H9 (cell line): ENCODE data around the gene ROR1. TPM values are rescaled to one million over a fixed set of nuclear protein-coding genes. Genes with fewer than 3 reads are reported as not detected.

ENCODE experiments used
- DNase-seq: peaks from one replicate; pipeline ENCODE4 v3.0.0-alpha.2; 2017
- H2AFZ ChIP-seq: one replicate; pipeline ENCODE4 v1.6.1; 2013; ENCODE audit warnings: mild to moderate bottlenecking, low read length, control low read depth, moderate library complexity
- H2AK5ac ChIP-seq: 2 replicates; pipeline ENCODE4 v1.6.1; 2013; ENCODE audit warnings: low read length, control low read depth, mixed read lengths; ENCODE audit not compliant: insufficient read length
- H2BK120ac ChIP-seq: one replicate; pipeline ENCODE4 v1.6.1; 2013; ENCODE audit warnings: low read depth, mild to moderate bottlenecking, low read length, control low read depth, inconsistent platforms; ENCODE audit not compliant: poor library complexity, severe bottlenecking
- H2BK12ac ChIP-seq: 2 replicates; pipeline ENCODE4 v1.6.1; 2013; ENCODE audit warnings: low read length, control low read depth, mixed read lengths, low read depth; ENCODE audit not compliant: insufficient read length
- H2BK15ac ChIP-seq: 2 replicates; pipeline ENCODE4 v1.6.1; 2013; ENCODE audit warnings: low read depth, low read length, control low read depth
- H2BK20ac ChIP-seq: one replicate; pipeline ENCODE4 v1.6.1; 2013; ENCODE audit warnings: low read depth, mild to moderate bottlenecking, low read length, control low read depth, inconsistent platforms; ENCODE audit not compliant: poor library complexity, severe bottlenecking
- H2BK5ac ChIP-seq: 2 replicates; pipeline ENCODE4 v1.6.1; 2013; ENCODE audit warnings: low read length, control low read depth, mixed read lengths; ENCODE audit not compliant: insufficient read length
- H3K14ac ChIP-seq: 2 replicates; pipeline ENCODE4 v1.6.1; 2013; ENCODE audit warnings: low read length, control low read depth; ENCODE audit not compliant: insufficient read depth
- H3K18ac ChIP-seq: 2 replicates; pipeline ENCODE4 v1.6.1; 2013; ENCODE audit warnings: low read depth, mild to moderate bottlenecking, mixed read lengths, low read length, control low read depth; ENCODE audit not compliant: insufficient read length
- H3K23ac ChIP-seq: 2 replicates; pipeline ENCODE4 v1.6.1; 2013; ENCODE audit warnings: low read length, control low read depth, mixed read lengths, low read depth; ENCODE audit not compliant: insufficient read length
- H3K23me2 ChIP-seq: 2 replicates; pipeline ENCODE4 v1.6.1; 2013; ENCODE audit warnings: low read depth, mild to moderate bottlenecking, mixed read lengths, low read length, control low read depth; ENCODE audit not compliant: insufficient read length, poor library complexity, severe bottlenecking
- H3K27ac ChIP-seq: 2 replicates; pipeline ENCODE4 v1.5.1; 2013; ENCODE audit warnings: low read length, control low read depth, mixed read lengths, low read depth; ENCODE audit not compliant: insufficient read length
- H3K27me3 ChIP-seq: 2 replicates; pipeline ENCODE4 v1.6.1; 2013; ENCODE audit warnings: low read length, control low read depth, inconsistent platforms; ENCODE audit not compliant: insufficient read depth
- H3K4ac ChIP-seq: 2 replicates; pipeline ENCODE4 v1.6.1; 2013; ENCODE audit warnings: low read depth, mild to moderate bottlenecking, control low read depth, inconsistent platforms, low read length, moderate library complexity
- H3K4me1 ChIP-seq: 2 replicates; pipeline ENCODE4 v1.6.1; 2013; ENCODE audit warnings: low read length, control low read depth, inconsistent platforms; ENCODE audit not compliant: insufficient read depth
- H3K4me2 ChIP-seq: 2 replicates; pipeline ENCODE4 v1.6.1; 2013; ENCODE audit warnings: low read length, control low read depth, mixed read lengths; ENCODE audit not compliant: insufficient read length, insufficient read depth
- H3K56ac ChIP-seq: 2 replicates; pipeline ENCODE4 v1.6.1; 2013; ENCODE audit warnings: low read depth, mild to moderate bottlenecking, mixed read lengths, low read length, control low read depth; ENCODE audit not compliant: insufficient read length
- H3K79me1 ChIP-seq: 2 replicates; pipeline ENCODE4 v1.6.1; 2013; ENCODE audit warnings: low read depth, mild to moderate bottlenecking, moderate library complexity, low read length, control low read depth, inconsistent platforms; ENCODE audit not compliant: insufficient read depth, poor library complexity, severe bottlenecking
- H3K79me2 ChIP-seq: 2 replicates; pipeline ENCODE4 v1.6.1; 2013; ENCODE audit warnings: low read length, control low read depth, inconsistent platforms; ENCODE audit not compliant: insufficient read depth
- H3K9ac ChIP-seq: 2 replicates; pipeline ENCODE4 v1.6.1; 2013; ENCODE audit warnings: low read length, control low read depth, mixed read lengths; ENCODE audit not compliant: insufficient read length; ENCODE audit errors: extremely low read depth
- H3K9me3 ChIP-seq: one replicate; pipeline ENCODE4 v1.6.1; 2013; ENCODE audit warnings: low read depth, low read length, inconsistent platforms; ENCODE audit not compliant: control insufficient read depth
- H3T11ph ChIP-seq: one replicate; pipeline ENCODE4 v1.6.1; 2013; ENCODE audit warnings: mild to moderate bottlenecking, low read length, control low read depth, inconsistent platforms
- H4K20me1 ChIP-seq: one replicate; pipeline ENCODE4 v1.6.1; 2013; ENCODE audit not compliant: control insufficient read depth, insufficient read length, insufficient read depth
- H4K5ac ChIP-seq: 2 replicates; pipeline ENCODE4 v1.6.1; 2013; ENCODE audit warnings: low read depth, mild to moderate bottlenecking, mixed read lengths, low read length, control low read depth; ENCODE audit not compliant: insufficient read length
- H4K8ac ChIP-seq: replicated peaks from 2 replicates; pipeline ENCODE4 v1.6.1; 2013; ENCODE audit warnings: low read length, control low read depth, mixed read lengths, low read depth; ENCODE audit not compliant: insufficient read length
- H4K91ac ChIP-seq: 2 replicates; pipeline ENCODE4 v1.6.1; 2013; ENCODE audit warnings: low read depth, mild to moderate bottlenecking, moderate library complexity, mixed read lengths, low read length, control low read depth; ENCODE audit not compliant: insufficient read length
- H3K27ac Mint-ChIP-seq, 3 experiments: 2 replicates in 2 of 3; 3 replicates in 1 of 3; pipeline ENCODE4 v1.8.0; 2020 to 2021; ENCODE audit warnings: mixed read lengths in 3 of 3, mild to moderate bottlenecking in 1 of 3, moderate library complexity in 1 of 3
- H3K27me3 Mint-ChIP-seq: 2 replicates; pipeline ENCODE4 v1.8.0; 2021; ENCODE audit warnings: low read depth, mild to moderate bottlenecking, moderate library complexity, mixed read lengths
- H3K36me3 Mint-ChIP-seq, 3 experiments: 2 replicates in 2 of 3; 3 replicates in 1 of 3; pipeline ENCODE4 v1.8.0; 2020 to 2021; ENCODE audit warnings: low read depth in 3 of 3, mixed read lengths in 3 of 3; ENCODE audit not compliant: insufficient read depth in 1 of 3
- H3K4me1 Mint-ChIP-seq, 2 experiments: 2 replicates each; pipeline ENCODE4 v1.8.0; 2020; ENCODE audit warnings: mixed read lengths in 2 of 2
- H3K4me3 Mint-ChIP-seq, 2 experiments: 2 replicates in 1 of 2; 3 replicates in 1 of 2; pipeline ENCODE4 v1.8.0; 2020 to 2021; ENCODE audit warnings: mild to moderate bottlenecking in 2 of 2, mixed read lengths in 2 of 2, moderate library complexity in 1 of 2
- H3K9me3 Mint-ChIP-seq, 2 experiments: 2 replicates in 1 of 2; 3 replicates in 1 of 2; pipeline ENCODE4 v1.8.0; 2020; ENCODE audit warnings: mild to moderate bottlenecking in 2 of 2, mixed read lengths in 2 of 2, moderate library complexity in 1 of 2
- WGBS: extraction: QIAGEN DNeasy Blood & Tissue Kit; methylation state at CpG from one replicate; pipeline ENCODE4 v1.1.7; 2013; ENCODE audit warnings: missing lambda C conversion rate, low lambda C conversion rate, mixed read lengths; ENCODE audit not compliant: insufficient read length; ENCODE audit errors: extremely low coverage; 5-methylcytosine and 5-hydroxymethylcytosine counted together
- total RNA-seq: library from RNA; stranded (reverse); gene quantifications from 2 replicates; pipeline ENCODE4 v1.2.1, GENCODE V29; 2021
- TF ChIP-seq, protein P1 (sequence below): fragments of 200-600 bp; sonication (generic); conservative IDR thresholded peaks from 3 replicates; pipeline ENCODE4 v1.8.0; 2021; ENCODE audit warnings: antibody characterized with exemption, mild to moderate bottlenecking

The ROR1 gene
- total RNA-seq, 1 experiment from 2014 or later = 75.9 TPM

GRCh38 chr1:63882048-63882704 is 108.4 kb downstream of the ROR1 start:
- Histone ChIP-seq H3T11ph (no peak overlapping the region), H2AFZ (no peak overlapping the region), H4K91ac (no peak overlapping the region), H2BK20ac (no peak overlapping the region), H3K56ac (no peak overlapping the region), H3K27me3 (no peaks in the 10 kb centered on the region), H2BK15ac (no peak overlapping the region), H3K4me2 (no peak overlapping the region), H3K23ac (no peak overlapping the region), H3K4ac (no peak overlapping the region), H3K9ac (no peak overlapping the region), H3K14ac (no peak overlapping the region), H2BK120ac (no peak overlapping the region), H3K4me1 (peaks cover 14% of the 10 kb centered on the region; the same call in 1 of the 2 replicates), H3K79me1 (peaks cover 16% of the 10 kb centered on the region), H4K20me1 (no peaks in the 10 kb centered on the region), H3K79me2 (peaks cover 36% of the 10 kb centered on the region; the same call in 1 of the 2 replicates), H2BK12ac (no peak overlapping the region), H3K23me2 (no peaks in the 10 kb centered on the region), H4K8ac (no peak overlapping the region), H4K5ac (no peak overlapping the region), H3K9me3 (no peaks in the 10 kb centered on the region), H2AK5ac (no peak overlapping the region), H2BK5ac (no peak overlapping the region), H3K27ac (no peak overlapping the region), H3K18ac (no peak overlapping the region)
- Mint-ChIP-seq H3K4me3 (no peak overlapping the region), H3K27me3 (no peaks in the 10 kb centered on the region), H3K4me1 (peaks cover 64 to 68% of the 10 kb centered on the region in 2 experiments), H3K9me3 (peaks cover 0 to 2% of the 10 kb centered on the region in 2 experiments; a peak in 2 of 5 replicates), H3K36me3 (peaks cover 0 to 7% (median 4%) of the 10 kb centered on the region in 3 experiments; a peak in 6 of 7 replicates), H3K27ac (no peak overlapping the region; a peak in 1 of 7 replicates)
- no CpG with 5 or more reads among the region's 4 CpGs for WGBS
- DNase-seq = no peak
- TF ChIP-seq, protein P1, sequence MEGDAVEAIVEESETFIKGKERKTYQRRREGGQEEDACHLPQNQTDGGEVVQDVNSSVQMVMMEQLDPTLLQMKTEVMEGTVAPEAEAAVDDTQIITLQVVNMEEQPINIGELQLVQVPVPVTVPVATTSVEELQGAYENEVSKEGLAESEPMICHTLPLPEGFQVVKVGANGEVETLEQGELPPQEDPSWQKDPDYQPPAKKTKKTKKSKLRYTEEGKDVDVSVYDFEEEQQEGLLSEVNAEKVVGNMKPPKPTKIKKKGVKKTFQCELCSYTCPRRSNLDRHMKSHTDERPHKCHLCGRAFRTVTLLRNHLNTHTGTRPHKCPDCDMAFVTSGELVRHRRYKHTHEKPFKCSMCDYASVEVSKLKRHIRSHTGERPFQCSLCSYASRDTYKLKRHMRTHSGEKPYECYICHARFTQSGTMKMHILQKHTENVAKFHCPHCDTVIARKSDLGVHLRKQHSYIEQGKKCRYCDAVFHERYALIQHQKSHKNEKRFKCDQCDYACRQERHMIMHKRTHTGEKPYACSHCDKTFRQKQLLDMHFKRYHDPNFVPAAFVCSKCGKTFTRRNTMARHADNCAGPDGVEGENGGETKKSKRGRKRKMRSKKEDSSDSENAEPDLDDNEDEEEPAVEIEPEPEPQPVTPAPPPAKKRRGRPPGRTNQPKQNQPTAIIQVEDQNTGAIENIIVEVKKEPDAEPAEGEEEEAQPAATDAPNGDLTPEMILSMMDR = no peak
